Stimulated activated CD4-positive, alpha-beta T cell treated with anti-CD3 and anti-CD28 coated beads, TNF-alpha, amount 100 ng/mL, for 1 hour (primary cell): ENCODE measurements around the gene PNPLA1.

Experiments used
- DNase-seq, 3 donors: peaks; one replicate each; pipeline ENCODE4 v3.0.0-alpha.2; 2020; ENCODE audit warnings: low read depth in 3 of 3, low spot score in 1 of 3

PNPLA1 gene

GRCh38 chr6:36285187-36285671 is 15.4 kb downstream of the PNPLA1 start:
- DNase-seq = no peak

- no peak for DNase-seq
Measured at GRCh38 chr6:36285797-36286196, 15.9 kb downstream of the PNPLA1 start.

- DNase-seq = no peak
Measured at GRCh38 chr6:36286858-36287257, 17.0 kb downstream of the PNPLA1 start.

- DNase-seq = no peak
Measured at GRCh38 chr6:36289281-36289878, 19.5 kb downstream of the PNPLA1 start.

GRCh38 chr6:36290668-36291620 is 21.1 kb downstream of the PNPLA1 start:
- DNase-seq = no peak

GRCh38 chr6:36292170-36292569 is 22.3 kb downstream of the PNPLA1 start:
- no peak for DNase-seq

- no peak for DNase-seq
Measured at GRCh38 chr6:36296240-36296639, 26.4 kb downstream of the PNPLA1 start.

- DNase-seq = no peak
Measured at GRCh38 chr6:36297051-36297450, 27.2 kb downstream of the PNPLA1 start.

GRCh38 chr6:36297511-36297910 is 27.7 kb downstream of the PNPLA1 start:
- no peak for DNase-seq

GRCh38 chr6:36298027-36298426 is 28.2 kb downstream of the PNPLA1 start:
- no peak for DNase-seq

- DNase-seq = no peak
Measured at GRCh38 chr6:36301085-36301658, 31.3 kb downstream of the PNPLA1 start.

GRCh38 chr6:36301781-36302180 is 31.9 kb downstream of the PNPLA1 start:
- DNase-seq = no peak

GRCh38 chr6:36302227-36302976 is 32.5 kb downstream of the PNPLA1 start:
- DNase-seq = peak; percentile 82 to 84 (median 84)

GRCh38 chr6:36305885-36306284 is 36.0 kb downstream of the PNPLA1 start:
- no peak for DNase-seq

GRCh38 chr6:36306375-36306774 is 36.5 kb downstream of the PNPLA1 start:
- DNase-seq = no peak

- no peak for DNase-seq
Measured at GRCh38 chr6:36308514-36308913, 38.7 kb downstream of the PNPLA1 start.

- no peak for DNase-seq
Measured at GRCh38 chr6:36309203-36309602, 39.3 kb downstream of the PNPLA1 start.

GRCh38 chr6:36309900-36310299 is 40.0 kb downstream of the PNPLA1 start:
- DNase-seq = no peak

- DNase-seq = no peak
Measured at GRCh38 chr6:36312854-36313648, 43.2 kb downstream of the PNPLA1 start.

- DNase-seq = no peak
Measured at GRCh38 chr6:36313649-36313936, 43.7 kb downstream of the PNPLA1 start.
